Liver (tissue), 9 donors: ENCODE measurements around the gene VSTM2L. TPM values are rescaled to one million over a fixed set of nuclear protein-coding genes. Genes with fewer than 3 reads are reported as not detected.

Experiments used
- DNase-seq: peaks from one replicate; pipeline ENCODE4 v3.0.0-alpha.2; 2017; ENCODE audit warnings: low spot score
- H3K27ac ChIP-seq, 2 donors: one replicate each; pipeline ENCODE4 v1.7.0; 2013; ENCODE audit warnings: inconsistent platforms in 2 of 2, low read length in 2 of 2, control low read depth in 1 of 2, low read depth in 1 of 2, mild to moderate bottlenecking in 1 of 2
- H3K27me3 ChIP-seq, 4 donors: one replicate each; pipeline versions ENCODE4 v1.6.1 to v1.7.0; 2013; ENCODE audit warnings: low read length in 3 of 4, inconsistent platforms in 1 of 4, mild to moderate bottlenecking in 1 of 4, moderate library complexity in 1 of 4; ENCODE audit not compliant: control insufficient read depth in 4 of 4, insufficient read depth in 4 of 4
- H3K36me3 ChIP-seq, 4 donors: one replicate each; pipeline versions ENCODE4 v1.6.1 to v1.7.0; 2013; ENCODE audit warnings: low read length in 3 of 4, mild to moderate bottlenecking in 3 of 4, low read depth in 1 of 4, moderate library complexity in 1 of 4; ENCODE audit not compliant: control insufficient read depth in 4 of 4, insufficient read depth in 3 of 4
- H3K4me1 ChIP-seq, 4 donors: one replicate each; pipeline versions ENCODE4 v1.6.1 to v1.7.0; 2013; ENCODE audit warnings: low read length in 3 of 4, mild to moderate bottlenecking in 3 of 4, moderate library complexity in 1 of 4; ENCODE audit not compliant: control insufficient read depth in 4 of 4, insufficient read depth in 4 of 4
- H3K4me3 ChIP-seq, 3 donors: one replicate each; pipeline versions ENCODE4 v1.6.1 to v1.7.0; 2013; ENCODE audit warnings: low read length in 3 of 3, control low read depth in 1 of 3, low read depth in 1 of 3, mild to moderate bottlenecking in 1 of 3
- H3K9ac ChIP-seq, 2 donors: one replicate each; pipeline ENCODE4 v1.7.0; 2013; ENCODE audit warnings: low read length in 2 of 2, mild to moderate bottlenecking in 2 of 2, moderate library complexity in 2 of 2, control low read depth in 1 of 2, low read depth in 1 of 2
- H3K9me3 ChIP-seq, 4 donors: one replicate each; pipeline versions ENCODE4 v1.6.1 to v1.7.0; 2013; ENCODE audit warnings: low read length in 3 of 4; ENCODE audit not compliant: control insufficient read depth in 4 of 4
- CTCF ChIP-seq: fragments of 150-350 bp; IDR thresholded peaks from 2 replicates; pipeline ENCODE4 v1.5.1; 2017; ENCODE audit warnings: improper control_type of control experiment, low read depth, low read length; ENCODE audit not compliant: missing input control
- EGR1 ChIP-seq, 2 donors: IDR thresholded peaks; 2 replicates each; pipeline ENCODE4 v1.6.1; 2016 to 2018; ENCODE audit warnings: antibody characterized with exemption in 2 of 2, low read depth in 2 of 2
- FOXA1 ChIP-seq: IDR thresholded peaks from 2 replicates; pipeline ENCODE4 v1.6.1; 2016; ENCODE audit warnings: antibody characterized with exemption
- FOXA2 ChIP-seq: IDR thresholded peaks from 2 replicates; pipeline ENCODE4 v1.6.1; 2016; ENCODE audit warnings: antibody characterized with exemption
- GABPA ChIP-seq, 2 donors: IDR thresholded peaks in 1 of 2; conservative IDR thresholded peaks in 1 of 2; 2 replicates each; pipeline ENCODE4 v1.6.1; 2016; ENCODE audit warnings: antibody characterized with exemption in 2 of 2, mild to moderate bottlenecking in 1 of 2, moderate library complexity in 1 of 2
- HNF4A ChIP-seq, 2 donors: conservative IDR thresholded peaks; 2 replicates each; pipeline ENCODE4 v1.6.1; 2016; ENCODE audit warnings: antibody characterized with exemption in 2 of 2, mild to moderate bottlenecking in 2 of 2
- HNF4G ChIP-seq: IDR thresholded peaks from 2 replicates; pipeline ENCODE4 v1.6.1; 2016; ENCODE audit warnings: antibody characterized with exemption
- JUND ChIP-seq, 2 donors: IDR thresholded peaks; 2 replicates each; pipeline ENCODE4 v1.6.1; 2016; ENCODE audit warnings: antibody characterized with exemption in 2 of 2
- NR2F2 ChIP-seq: IDR thresholded peaks from 2 replicates; pipeline ENCODE4 v1.6.1; 2016; ENCODE audit warnings: antibody characterized with exemption
- RAD21 ChIP-seq, 2 donors: IDR thresholded peaks; 2 replicates each; pipeline ENCODE4 v1.6.1; 2016; ENCODE audit warnings: antibody characterized with exemption in 2 of 2, mild to moderate bottlenecking in 2 of 2
- REST ChIP-seq: IDR thresholded peaks from 2 replicates; pipeline ENCODE4 v1.6.1; 2016; ENCODE audit warnings: antibody characterized with exemption, mild to moderate bottlenecking
- RXRA ChIP-seq, 2 donors: IDR thresholded peaks; 2 replicates each; pipeline ENCODE4 v1.6.1; 2017 to 2018; ENCODE audit warnings: antibody characterized with exemption in 2 of 2, mild to moderate bottlenecking in 1 of 2
- SP1 ChIP-seq: IDR thresholded peaks from 2 replicates; pipeline ENCODE4 v1.6.1; 2018; ENCODE audit warnings: antibody characterized with exemption, mild to moderate bottlenecking
- TAF1 ChIP-seq: conservative IDR thresholded peaks from 2 replicates; pipeline ENCODE4 v1.6.1; 2016; ENCODE audit warnings: antibody characterized with exemption, mild to moderate bottlenecking
- YY1 ChIP-seq: IDR thresholded peaks from 2 replicates; pipeline ENCODE4 v1.6.1; 2016; ENCODE audit warnings: antibody characterized with exemption, mild to moderate bottlenecking
- WGBS: extraction: QIAGEN DNeasy Blood & Tissue Kit; methylation state at CpG from one replicate; pipeline ENCODE4 v1.1.7; 2013; 5-methylcytosine and 5-hydroxymethylcytosine counted together
- polyA plus RNA-seq, 2 donors: library from polyadenylated mRNA; stranded (reverse) in 1 of 2; unstranded in 1 of 2; fragments of 200-250 nt in 1 of 2; fragments of >200 nt in 1 of 2; fragmentation: Nextera tagmentation in 1 of 2; extraction: Ambion mirVana in 1 of 2; gene quantifications; one replicate each; pipeline versions ENCODE4 v1.2.1 to v1.2.3, GENCODE V29; 2013 to 2015
- total RNA-seq, 2 donors: library from RNA; depleted of rRNA; stranded (reverse); fragments of >200 nt; gene quantifications; one replicate each; pipeline ENCODE4 v1.2.3, GENCODE V29; 2014
- TF ChIP-seq, protein P1 (sequence below): IDR thresholded peaks from 2 replicates; pipeline ENCODE4 v1.6.1; 2016; ENCODE audit warnings: antibody characterized with exemption
- TF ChIP-seq, protein P2 (sequence below): IDR thresholded peaks from 2 replicates; pipeline ENCODE4 v1.6.1; 2016; ENCODE audit warnings: antibody characterized with exemption
- TF ChIP-seq, protein P3 (sequence below): IDR thresholded peaks from 2 replicates; pipeline ENCODE4 v1.6.1; 2016; ENCODE audit warnings: antibody characterized with exemption
- donor health status: healthy.
- donor health status: healthy.
- donor health status: healthy.
- donor health status: healthy.
- donor health status: healthy.

Gene VSTM2L
- total and polyA plus RNA-seq, 4 donors: 0.31 to 0.79 (median 0.56) TPM

DNA sequence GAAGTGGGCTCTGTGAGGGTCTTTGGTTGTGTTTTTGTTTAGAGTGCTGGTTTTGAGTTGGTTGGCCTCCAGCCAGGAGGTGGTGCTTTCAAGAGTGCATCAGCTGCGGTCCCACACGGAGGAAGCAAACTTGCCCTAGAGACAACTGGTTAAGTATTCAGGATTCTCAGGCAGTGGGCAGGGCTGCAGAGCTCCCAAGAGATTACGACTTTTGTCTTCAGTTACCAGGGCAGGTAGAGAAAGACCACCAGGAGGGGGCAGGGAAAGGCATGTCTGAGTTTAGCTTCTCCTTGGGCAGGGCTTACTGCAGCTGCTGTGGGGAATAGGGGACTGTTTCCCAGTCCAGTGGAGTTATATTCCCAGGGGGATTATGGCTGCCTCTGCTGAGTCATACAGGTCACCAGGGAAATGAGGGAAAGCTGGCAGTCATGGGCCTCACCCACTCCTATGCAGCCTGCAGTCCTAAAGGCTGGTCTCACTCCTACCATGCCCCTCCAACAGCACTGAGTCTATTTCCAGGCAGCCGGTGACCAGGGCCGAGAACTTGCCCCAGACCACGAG, 66.0 kb downstream of the VSTM2L start:
- Histone ChIP-seq H3K4me1 (no peaks in the 10 kb centered on the region), H3K36me3 (no peaks in the 10 kb centered on the region), H3K27me3 (no peaks in the 10 kb centered on the region), H3K27ac (no peak overlapping the region), H3K4me3 (no peak overlapping the region), H3K9ac (no peak overlapping the region), H3K9me3 (no peaks in the 10 kb centered on the region)
- 89% methylated on average over 6 of the region's 6 CpGs for WGBS
- no peak for DNase-seq
- TF ChIP-seq TAF1 (no peak), FOXA2 (no peak), SP1 (no peak), REST (no peak), RXRA (IDR thresholded peaks at IDR 0.05) (no peak), GABPA (IDR thresholded peaks at IDR 0.05 in 1 of 2, conservative IDR thresholded peaks at IDR 0.05 in 1 of 2) (no peak), FOXA1 (no peak)

DNA sequence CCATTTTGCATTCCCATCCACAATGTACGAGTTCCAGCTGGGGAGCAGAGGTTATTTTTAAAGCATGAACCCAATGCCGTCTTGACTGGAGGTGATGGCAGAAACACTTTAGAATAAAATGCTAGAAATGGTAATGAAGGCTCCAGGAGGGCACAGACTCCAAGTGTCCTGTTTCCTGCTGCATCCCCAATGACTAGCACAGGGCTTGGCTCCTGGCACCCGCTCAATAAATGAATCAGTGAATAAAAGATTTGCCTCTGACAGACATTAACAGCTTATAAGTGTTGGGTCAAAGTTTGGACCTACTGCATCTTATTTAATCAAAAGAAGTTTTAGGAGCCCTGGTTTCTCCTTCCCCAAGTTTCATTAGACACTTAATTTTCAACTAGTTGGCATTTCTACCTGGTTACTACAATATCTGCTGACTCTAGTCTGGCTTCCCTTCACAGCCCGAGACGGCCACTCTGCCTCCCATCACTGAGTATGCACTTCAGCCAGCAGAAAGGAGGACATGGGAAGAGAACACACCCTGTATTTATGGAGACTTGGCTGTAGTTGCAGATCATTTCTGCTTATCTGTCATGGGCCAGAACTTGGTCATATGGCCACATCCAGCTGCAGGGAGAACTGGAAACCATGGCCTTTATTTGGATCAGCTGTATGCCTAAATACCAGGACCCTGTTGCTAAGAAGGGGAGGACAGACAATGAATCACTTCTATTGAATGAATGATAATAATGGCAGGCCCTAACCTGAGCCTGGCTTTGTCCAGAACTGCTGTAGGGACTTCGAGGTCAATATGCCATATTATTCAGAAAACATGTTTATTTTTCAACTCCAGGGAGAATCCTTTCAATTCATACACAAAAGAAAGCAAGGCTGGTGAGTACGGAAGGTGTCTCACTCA, 67.3 kb downstream of the VSTM2L start:
- 80% methylated on average over 7 of the region's 7 CpGs for WGBS
- H3K4me1 ChIP-seq: no peaks in the 10 kb centered on the region
- DNase-seq: no peak

More for the DNA sequence above, 67.3 kb downstream of the VSTM2L start:
- Histone ChIP-seq H3K4me3 (no peak overlapping the region), H3K27me3 (no peaks in the 10 kb centered on the region), H3K9me3 (no peaks in the 10 kb centered on the region), H3K27ac (no peak overlapping the region), H3K9ac (no peak overlapping the region), H3K36me3 (no peaks in the 10 kb centered on the region)
- TF ChIP-seq NR2F2: no peak
- no peak for TF ChIP-seq TAF1
- TF ChIP-seq, protein P1, sequence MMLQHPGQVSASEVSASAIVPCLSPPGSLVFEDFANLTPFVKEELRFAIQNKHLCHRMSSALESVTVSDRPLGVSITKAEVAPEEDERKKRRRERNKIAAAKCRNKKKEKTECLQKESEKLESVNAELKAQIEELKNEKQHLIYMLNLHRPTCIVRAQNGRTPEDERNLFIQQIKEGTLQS: no peak
- TF ChIP-seq, protein P2, sequence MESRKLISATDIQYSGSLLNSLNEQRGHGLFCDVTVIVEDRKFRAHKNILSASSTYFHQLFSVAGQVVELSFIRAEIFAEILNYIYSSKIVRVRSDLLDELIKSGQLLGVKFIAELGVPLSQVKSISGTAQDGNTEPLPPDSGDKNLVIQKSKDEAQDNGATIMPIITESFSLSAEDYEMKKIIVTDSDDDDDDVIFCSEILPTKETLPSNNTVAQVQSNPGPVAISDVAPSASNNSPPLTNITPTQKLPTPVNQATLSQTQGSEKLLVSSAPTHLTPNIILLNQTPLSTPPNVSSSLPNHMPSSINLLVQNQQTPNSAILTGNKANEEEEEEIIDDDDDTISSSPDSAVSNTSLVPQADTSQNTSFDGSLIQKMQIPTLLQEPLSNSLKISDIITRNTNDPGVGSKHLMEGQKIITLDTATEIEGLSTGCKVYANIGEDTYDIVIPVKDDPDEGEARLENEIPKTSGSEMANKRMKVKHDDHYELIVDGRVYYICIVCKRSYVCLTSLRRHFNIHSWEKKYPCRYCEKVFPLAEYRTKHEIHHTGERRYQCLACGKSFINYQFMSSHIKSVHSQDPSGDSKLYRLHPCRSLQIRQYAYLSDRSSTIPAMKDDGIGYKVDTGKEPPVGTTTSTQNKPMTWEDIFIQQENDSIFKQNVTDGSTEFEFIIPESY: no peak
- TF ChIP-seq RXRA (IDR thresholded peaks at IDR 0.05): no peak
- TF ChIP-seq HNF4G: no peak
- no peak for TF ChIP-seq SP1
- TF ChIP-seq RAD21 (IDR thresholded peaks at IDR 0.05): no peak
- no peak for TF ChIP-seq REST
- no peak for TF ChIP-seq HNF4A (conservative IDR thresholded peaks at IDR 0.05)
- TF ChIP-seq FOXA2: no peak
- no peak for TF ChIP-seq FOXA1
- TF ChIP-seq YY1: no peak
- no peak for TF ChIP-seq GABPA (IDR thresholded peaks at IDR 0.05 in 1 of 2, conservative IDR thresholded peaks at IDR 0.05 in 1 of 2)
- TF ChIP-seq EGR1 (IDR thresholded peaks at IDR 0.05; ENCODE audit: low read depth in 2 of 2): no peak
- TF ChIP-seq JUND (IDR thresholded peaks at IDR 0.05): no peak
- TF ChIP-seq, protein P3, sequence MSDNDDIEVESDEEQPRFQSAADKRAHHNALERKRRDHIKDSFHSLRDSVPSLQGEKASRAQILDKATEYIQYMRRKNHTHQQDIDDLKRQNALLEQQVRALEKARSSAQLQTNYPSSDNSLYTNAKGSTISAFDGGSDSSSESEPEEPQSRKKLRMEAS: no peak
- no peak for TF ChIP-seq CTCF
